Endothelial cell of umbilical vein (primary cell): Measurements from ENCODE around the gene GSG1L.

Experiments
- CTCF ChIP-seq, 2 donors: IDR thresholded peaks; 1 replicate in 1 of 2; 2 replicates in 1 of 2; pipeline ENCODE4 v1.5.1; 2011; ENCODE audit warnings: low read length in 2 of 2, mild to moderate bottlenecking in 2 of 2, moderate library complexity in 2 of 2, control low read depth in 1 of 2, inconsistent platforms in 1 of 2, low read depth in 1 of 2; ENCODE audit not compliant: insufficient read depth in 1 of 2; ENCODE audit errors: extremely low read depth in 1 of 2
- FOS ChIP-seq: IDR thresholded peaks from 2 replicates; pipeline ENCODE4 v1.6.1; 2011; ENCODE audit warnings: mild to moderate bottlenecking, low read length, moderate library complexity, borderline replicate concordance; ENCODE audit not compliant: insufficient read depth
- GATA2 ChIP-seq: IDR thresholded peaks from 2 replicates; pipeline ENCODE4 v1.7.0; 2011; ENCODE audit warnings: low read depth, mild to moderate bottlenecking, moderate library complexity, mixed read lengths, low read length; ENCODE audit not compliant: insufficient read length, insufficient read depth
- MYC ChIP-seq: IDR thresholded peaks from one replicate; pipeline ENCODE4 v1.6.1; 2011; ENCODE audit warnings: mild to moderate bottlenecking, low read depth, low read length
- POLR2A ChIP-seq: IDR thresholded peaks from 2 replicates; pipeline ENCODE4 v1.6.1; 2012; ENCODE audit warnings: low read depth, mild to moderate bottlenecking, control low read depth, low read length
- POLR2AphosphoS5 ChIP-seq: IDR thresholded peaks from 2 replicates; pipeline ENCODE4 v1.6.1; 2012; ENCODE audit warnings: low read depth, mild to moderate bottlenecking, control low read depth, low read length, moderate library complexity; ENCODE audit not compliant: insufficient read depth
- TF ChIP-seq, protein P1 (sequence below): IDR thresholded peaks from 2 replicates; pipeline ENCODE4 v1.6.1; 2011; ENCODE audit not compliant: insufficient read depth, insufficient read length

GRCh38 chr16:27952811-27953210, 110.7 kb downstream of the GSG1L start:
- TF ChIP-seq CTCF (IDR thresholded peaks at IDR 0.05; ENCODE audit: extremely low read depth in 1 of 2, insufficient read depth in 1 of 2, low read depth in 1 of 2, low read length in 2 of 2) (no peak), POLR2AphosphoS5 (no peak), POLR2A (no peak), FOS (no peak), MYC (no peak), GATA2 (no peak)
- TF ChIP-seq, protein P1, sequence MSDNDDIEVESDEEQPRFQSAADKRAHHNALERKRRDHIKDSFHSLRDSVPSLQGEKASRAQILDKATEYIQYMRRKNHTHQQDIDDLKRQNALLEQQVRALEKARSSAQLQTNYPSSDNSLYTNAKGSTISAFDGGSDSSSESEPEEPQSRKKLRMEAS: no peak
